ENCODE data around the gene FOXL2.
"Not testable (repeated sequence)": the region's sequence is repeated elsewhere in the genome, so short reads cannot be mapped to it uniquely, and the experiment has no call there.

FOXL2 gene

DNA sequence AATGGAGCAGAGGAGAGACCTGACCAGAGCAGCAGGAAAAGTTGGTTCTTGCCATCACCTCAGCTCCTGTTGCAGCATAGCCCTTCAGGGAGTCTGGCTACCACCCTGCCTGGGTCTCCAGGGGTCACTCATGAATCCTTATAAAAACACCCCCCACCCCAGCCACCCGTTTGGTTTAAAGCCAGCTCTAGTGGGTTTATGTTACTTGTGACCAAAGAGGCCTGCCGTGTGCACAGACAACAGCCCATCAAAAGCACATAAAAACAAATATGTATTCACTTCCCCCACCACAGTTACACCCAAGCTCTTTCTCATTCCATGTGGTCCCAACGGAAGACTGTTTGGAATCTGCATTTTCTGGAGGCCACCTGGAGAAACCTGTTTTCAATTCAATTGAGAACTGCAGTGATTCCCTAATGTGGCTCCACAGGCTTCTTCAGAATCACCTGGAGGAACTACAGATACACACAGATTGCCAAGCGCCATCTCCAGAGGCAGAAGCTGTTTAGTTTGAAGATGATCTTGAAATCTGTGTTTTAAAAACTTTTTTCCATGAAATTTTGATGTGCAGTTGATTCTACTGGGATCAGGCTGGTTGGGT is 13.8 kb downstream of the FOXL2 start:
- H3K4me3 ChIP-seq (replicated peaks; ENCODE audit: low read depth, low read length) = no peak overlapping the region
- TF ChIP-seq, protein P1, sequence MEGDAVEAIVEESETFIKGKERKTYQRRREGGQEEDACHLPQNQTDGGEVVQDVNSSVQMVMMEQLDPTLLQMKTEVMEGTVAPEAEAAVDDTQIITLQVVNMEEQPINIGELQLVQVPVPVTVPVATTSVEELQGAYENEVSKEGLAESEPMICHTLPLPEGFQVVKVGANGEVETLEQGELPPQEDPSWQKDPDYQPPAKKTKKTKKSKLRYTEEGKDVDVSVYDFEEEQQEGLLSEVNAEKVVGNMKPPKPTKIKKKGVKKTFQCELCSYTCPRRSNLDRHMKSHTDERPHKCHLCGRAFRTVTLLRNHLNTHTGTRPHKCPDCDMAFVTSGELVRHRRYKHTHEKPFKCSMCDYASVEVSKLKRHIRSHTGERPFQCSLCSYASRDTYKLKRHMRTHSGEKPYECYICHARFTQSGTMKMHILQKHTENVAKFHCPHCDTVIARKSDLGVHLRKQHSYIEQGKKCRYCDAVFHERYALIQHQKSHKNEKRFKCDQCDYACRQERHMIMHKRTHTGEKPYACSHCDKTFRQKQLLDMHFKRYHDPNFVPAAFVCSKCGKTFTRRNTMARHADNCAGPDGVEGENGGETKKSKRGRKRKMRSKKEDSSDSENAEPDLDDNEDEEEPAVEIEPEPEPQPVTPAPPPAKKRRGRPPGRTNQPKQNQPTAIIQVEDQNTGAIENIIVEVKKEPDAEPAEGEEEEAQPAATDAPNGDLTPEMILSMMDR (IDR thresholded peaks at IDR 0.05; ENCODE audit: low read length, missing control alignments) = no peak
- no peak for DNase-seq (ENCODE audit: low read depth)

DNA sequence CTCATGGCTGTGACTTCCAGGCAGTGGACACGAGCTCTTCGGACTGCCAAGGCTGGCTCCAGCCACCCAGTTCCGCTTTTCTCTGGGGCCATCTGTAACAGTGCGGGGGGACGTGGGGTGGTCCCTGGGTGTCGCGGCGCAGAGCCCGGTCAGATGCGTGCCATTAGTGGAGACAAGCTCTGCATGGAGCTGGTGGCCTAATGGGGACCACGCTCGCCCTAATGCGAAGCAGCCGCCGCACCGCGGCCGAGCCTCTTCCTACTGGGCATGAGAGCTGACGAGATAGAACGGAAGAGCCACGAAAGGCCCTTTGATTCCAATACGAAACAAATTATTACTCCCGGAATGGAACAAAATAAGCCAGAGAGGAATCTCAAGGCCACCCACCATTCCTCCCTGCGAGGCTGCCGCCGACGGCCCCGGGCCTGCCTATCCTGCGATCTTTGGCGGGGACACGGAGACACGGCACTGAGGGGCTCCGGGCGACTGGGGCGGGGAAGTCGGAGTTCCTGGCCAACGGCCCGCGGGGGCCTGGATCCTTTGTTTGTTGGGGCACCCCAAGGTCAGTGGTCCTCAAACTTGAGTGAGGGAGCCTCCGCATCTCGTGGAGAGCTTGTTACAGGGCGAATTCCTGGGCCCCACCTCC is 18.1 kb downstream of the FOXL2 start:
- H3K4me3 ChIP-seq (replicated peaks; ENCODE audit: low read depth, low read length) = no peak overlapping the region
- DNase-seq (ENCODE audit: low read depth) = no peak
- TF ChIP-seq, protein P1 (IDR thresholded peaks at IDR 0.05; ENCODE audit: low read length, missing control alignments) = no peak

DNA sequence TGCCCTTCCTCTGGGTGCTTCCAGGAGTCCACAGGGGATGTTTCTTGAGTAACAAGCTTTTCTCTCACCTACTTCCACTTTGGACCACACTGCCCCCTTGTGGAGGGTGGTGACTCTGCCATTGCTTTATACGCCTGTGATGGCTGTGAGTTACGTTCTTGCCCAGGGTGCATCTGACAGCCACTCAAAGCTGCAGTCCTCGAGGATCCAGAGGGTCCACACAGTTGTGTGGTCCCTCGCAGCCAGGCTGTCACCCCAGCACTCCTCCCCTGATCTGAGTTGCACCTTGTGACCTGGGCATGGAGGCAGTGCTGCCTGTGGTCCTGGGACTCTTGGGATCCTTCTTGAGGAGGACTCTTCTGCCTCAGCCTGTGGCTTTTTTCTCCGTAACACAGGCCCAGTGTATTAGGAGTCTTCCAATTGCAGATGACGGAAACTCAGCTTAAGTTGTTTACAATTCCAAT is 23.4 kb downstream of the FOXL2 start:
- peak; percentile 93 for DNase-seq (ENCODE audit: low read depth)
- TF ChIP-seq, protein P1 (IDR thresholded peaks at IDR 0.05; ENCODE audit: low read length, missing control alignments) = peak; percentile 99
- H3K4me3 ChIP-seq (replicated peaks; ENCODE audit: low read depth, low read length) = no peak overlapping the region

DNA sequence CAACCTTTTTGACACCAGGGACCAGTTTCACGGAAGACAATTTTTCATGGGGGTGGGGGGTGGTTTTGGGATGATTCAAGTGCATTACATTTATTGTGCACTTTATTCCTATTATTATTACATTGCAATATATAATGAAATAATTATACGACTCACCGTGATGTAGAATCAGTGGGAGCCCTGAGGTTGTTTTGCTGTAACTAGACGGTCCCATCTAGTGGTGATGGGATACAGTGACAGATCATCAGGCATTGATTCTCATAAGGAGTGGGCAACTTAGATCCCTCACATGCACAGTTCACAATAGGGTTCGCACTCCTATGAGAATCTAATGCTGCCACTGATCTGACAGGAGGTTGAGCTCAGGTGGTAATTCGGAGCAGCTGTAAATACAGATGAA is 24.5 kb downstream of the FOXL2 start:
- not testable (repeated sequence) for H3K4me3 ChIP-seq (replicated peaks; ENCODE audit: low read depth, low read length); DNase-seq (ENCODE audit: low read depth)

DNA sequence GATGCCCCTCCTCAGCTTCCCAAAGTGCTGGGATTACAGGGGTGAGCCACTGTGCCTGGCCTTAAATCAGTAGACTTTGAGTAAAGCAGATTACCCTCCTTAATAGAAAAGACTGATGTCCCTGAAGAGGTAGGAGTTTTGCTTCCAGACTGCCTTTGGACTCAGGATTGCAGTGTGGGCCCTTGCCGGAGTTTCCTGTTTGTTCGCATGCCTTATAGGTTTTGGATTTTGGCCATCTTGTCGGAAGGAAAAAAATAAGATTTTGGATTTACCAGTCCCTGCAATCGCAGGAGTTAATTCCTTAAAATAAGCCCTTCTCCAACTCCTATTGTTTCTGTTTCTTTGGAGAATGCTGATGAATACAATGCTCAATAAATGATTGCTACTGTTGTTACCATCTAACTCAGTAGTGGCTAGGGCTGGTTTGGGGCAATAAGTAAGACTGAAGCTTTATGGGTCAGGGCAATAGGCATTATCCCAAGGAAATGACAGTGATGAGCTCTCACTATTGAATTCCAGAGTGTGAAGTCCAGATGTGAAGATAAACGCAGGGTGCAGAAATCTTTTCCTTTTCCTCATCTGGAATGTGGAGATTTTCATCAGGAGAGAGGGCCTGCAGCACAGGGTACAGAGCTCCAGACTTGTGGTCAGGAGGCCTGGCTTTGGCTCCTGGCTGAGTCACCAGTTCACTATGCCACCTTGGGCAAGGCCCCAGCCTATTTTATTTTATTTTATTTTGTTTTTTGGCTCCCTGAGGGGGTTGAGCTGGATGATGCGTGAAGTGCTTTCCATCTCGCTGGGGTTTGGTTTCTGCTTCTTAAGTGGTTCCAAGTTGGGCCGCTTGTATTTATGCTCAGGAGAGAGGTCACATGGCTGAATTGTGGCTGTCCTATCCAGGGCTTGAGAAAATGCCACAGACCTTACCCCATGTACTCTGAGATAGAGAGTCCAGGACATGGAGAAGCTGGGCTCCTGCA is 25.3 kb downstream of the FOXL2 start:
- no peak overlapping the region for H3K4me3 ChIP-seq (replicated peaks; ENCODE audit: low read depth, low read length)
- peak; percentile 82 for DNase-seq (ENCODE audit: low read depth)
- TF ChIP-seq, protein P1 (IDR thresholded peaks at IDR 0.05; ENCODE audit: low read length, missing control alignments) = no peak

DNA sequence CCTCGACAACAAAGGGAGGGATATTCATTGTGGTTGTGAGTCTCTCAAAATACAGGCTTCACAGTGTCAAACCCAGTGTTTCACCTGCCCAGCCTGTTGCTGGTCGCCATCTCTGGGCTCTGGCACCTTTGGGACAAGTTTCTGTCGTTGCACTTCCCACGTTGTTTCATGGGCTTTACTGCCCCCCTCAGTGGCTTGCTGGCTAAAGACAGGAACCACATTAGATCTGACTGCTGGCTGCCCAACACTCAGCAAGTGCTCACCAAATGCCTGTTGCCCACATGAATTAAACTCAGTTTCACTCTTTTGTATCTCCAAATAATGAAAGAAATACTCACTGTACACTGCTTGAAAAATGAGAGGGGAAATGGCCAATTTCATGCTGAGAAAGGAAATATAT is 27.6 kb downstream of the FOXL2 start:
- TF ChIP-seq, protein P1 (IDR thresholded peaks at IDR 0.05; ENCODE audit: low read length, missing control alignments) = no peak
- no peak overlapping the region for H3K4me3 ChIP-seq (replicated peaks; ENCODE audit: low read depth, low read length)
- no peak for DNase-seq (ENCODE audit: low read depth)

DNA sequence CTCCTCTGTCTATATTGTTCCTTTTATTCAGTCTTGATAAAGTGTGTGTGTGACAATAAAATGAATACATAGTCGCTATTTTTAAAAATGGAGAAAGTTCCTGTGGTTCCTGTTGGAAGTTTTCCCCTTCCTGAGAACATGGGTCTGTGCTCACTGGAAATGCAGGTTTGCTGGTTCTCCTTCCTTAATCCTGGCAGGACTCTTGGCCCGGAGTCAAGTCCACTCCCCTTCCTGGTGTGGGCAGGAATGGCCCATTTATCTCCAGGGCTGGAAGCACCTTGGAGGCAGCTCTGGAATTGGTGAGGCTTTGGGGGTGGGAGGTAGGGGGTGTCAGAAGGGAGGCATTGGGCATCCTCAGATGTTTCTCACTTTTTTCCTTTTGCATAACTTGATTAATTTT is 30.1 kb downstream of the FOXL2 start:
- no peak overlapping the region for H3K4me3 ChIP-seq (replicated peaks; ENCODE audit: low read depth, low read length)
- TF ChIP-seq, protein P1 (IDR thresholded peaks at IDR 0.05; ENCODE audit: low read length, missing control alignments) = no peak
- DNase-seq (ENCODE audit: low read depth) = no peak
